Lower leg skin (tissue), 4 donors: ENCODE results near the gene FYCO1. TPM values are rescaled to one million over a fixed set of nuclear protein-coding genes. Genes with fewer than 3 reads are reported as not detected.

ENCODE experiments used
- DNase-seq, 2 donors: peaks; one replicate each; pipeline ENCODE4 v3.0.0-alpha.2; 2019; ENCODE audit warnings: low spot score in 2 of 2
- H3K4me3 ChIP-seq: fragments of 200-600 bp; sonication (generic); 2 replicates; pipeline ENCODE4 v1.5.1; 2017; ENCODE audit warnings: mild to moderate bottlenecking, low read depth; ENCODE audit not compliant: poor library complexity, severe bottlenecking
- POLR2A ChIP-seq, 2 donors: fragments of 450-650 bp; IDR thresholded peaks; one replicate each; pipeline ENCODE4 v1.6.1; 2016 to 2017; ENCODE audit warnings: antibody characterized with exemption in 2 of 2, mild to moderate bottlenecking in 1 of 2, moderate library complexity in 1 of 2
- WGBS, 2 donors: methylation state at CpG; one replicate each; pipeline ENCODE4 v1.1.5; 2018; 5-methylcytosine and 5-hydroxymethylcytosine counted together
- intact Hi-C: fragments of 100-400 bp; cut with DNase I; formaldehyde crosslinking; loops from one replicate; pipeline ENCODE4 v1.15.0; 2023; ENCODE audit warnings: low total_unique reads
- total RNA-seq, 4 donors: library from RNA; depleted of rRNA; stranded (reverse); fragments of >200 nt; gene quantifications; one replicate each; pipeline ENCODE4 v1.1.0, GENCODE V29; 2016
- TF ChIP-seq, protein P1 (sequence below), 3 donors: fragments of 450-650 bp; IDR thresholded peaks; one replicate each; pipeline ENCODE4 v1.5.1; 2016; ENCODE audit warnings: antibody characterized with exemption in 3 of 3, mild to moderate bottlenecking in 3 of 3, moderate library complexity in 2 of 3

FYCO1 gene
- total RNA-seq, 4 donors from 2014 or later, result 35.0 to 57.0 (median 51.3) TPM

DNA sequence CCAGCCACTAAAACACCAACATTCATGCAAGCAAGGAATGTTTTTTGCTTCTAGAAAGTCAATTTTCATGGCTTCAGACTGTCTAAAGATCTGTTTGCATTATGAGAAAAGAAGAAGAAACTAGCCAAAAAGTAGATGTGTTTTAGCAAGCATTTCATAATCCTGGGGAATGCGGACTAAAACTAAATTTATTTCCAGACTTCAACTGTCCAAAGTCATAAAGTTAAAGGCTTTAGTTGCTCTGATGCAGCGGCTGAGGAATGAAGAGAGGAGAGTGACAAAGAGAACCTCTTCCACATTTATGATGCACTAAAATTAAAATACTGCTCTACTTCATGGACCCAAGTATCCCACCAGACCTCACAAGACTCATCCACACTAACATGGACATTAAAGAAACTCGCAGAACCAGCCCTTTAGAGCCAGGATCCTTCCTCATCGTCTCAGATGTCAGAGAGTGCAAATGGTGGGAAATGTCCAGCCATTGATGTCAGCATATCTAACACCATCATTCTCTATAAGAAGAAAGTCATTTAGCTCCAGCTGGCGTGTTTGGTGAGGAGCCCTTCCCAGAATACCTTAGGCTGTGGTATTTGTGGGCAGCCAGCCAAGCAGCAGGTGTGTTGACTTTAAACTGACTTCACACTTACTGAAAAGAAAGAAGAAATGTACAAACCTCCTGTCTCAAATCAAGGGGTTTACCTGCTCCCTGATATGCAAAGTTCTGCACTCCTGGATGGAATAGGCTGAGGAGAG lies 17.4 kb downstream of the FYCO1 start:
- DNase-seq, result no peak
- H3K4me3 ChIP-seq, result no peak overlapping the region
- WGBS, 2 donors, result 71 to 83% methylated on average over 5 of the region's 5 CpGs
- intact Hi-C loops, result no loop called here
- TF ChIP-seq, protein P1, sequence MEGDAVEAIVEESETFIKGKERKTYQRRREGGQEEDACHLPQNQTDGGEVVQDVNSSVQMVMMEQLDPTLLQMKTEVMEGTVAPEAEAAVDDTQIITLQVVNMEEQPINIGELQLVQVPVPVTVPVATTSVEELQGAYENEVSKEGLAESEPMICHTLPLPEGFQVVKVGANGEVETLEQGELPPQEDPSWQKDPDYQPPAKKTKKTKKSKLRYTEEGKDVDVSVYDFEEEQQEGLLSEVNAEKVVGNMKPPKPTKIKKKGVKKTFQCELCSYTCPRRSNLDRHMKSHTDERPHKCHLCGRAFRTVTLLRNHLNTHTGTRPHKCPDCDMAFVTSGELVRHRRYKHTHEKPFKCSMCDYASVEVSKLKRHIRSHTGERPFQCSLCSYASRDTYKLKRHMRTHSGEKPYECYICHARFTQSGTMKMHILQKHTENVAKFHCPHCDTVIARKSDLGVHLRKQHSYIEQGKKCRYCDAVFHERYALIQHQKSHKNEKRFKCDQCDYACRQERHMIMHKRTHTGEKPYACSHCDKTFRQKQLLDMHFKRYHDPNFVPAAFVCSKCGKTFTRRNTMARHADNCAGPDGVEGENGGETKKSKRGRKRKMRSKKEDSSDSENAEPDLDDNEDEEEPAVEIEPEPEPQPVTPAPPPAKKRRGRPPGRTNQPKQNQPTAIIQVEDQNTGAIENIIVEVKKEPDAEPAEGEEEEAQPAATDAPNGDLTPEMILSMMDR (IDR thresholded peaks at IDR 0.05), result no peak

DNA sequence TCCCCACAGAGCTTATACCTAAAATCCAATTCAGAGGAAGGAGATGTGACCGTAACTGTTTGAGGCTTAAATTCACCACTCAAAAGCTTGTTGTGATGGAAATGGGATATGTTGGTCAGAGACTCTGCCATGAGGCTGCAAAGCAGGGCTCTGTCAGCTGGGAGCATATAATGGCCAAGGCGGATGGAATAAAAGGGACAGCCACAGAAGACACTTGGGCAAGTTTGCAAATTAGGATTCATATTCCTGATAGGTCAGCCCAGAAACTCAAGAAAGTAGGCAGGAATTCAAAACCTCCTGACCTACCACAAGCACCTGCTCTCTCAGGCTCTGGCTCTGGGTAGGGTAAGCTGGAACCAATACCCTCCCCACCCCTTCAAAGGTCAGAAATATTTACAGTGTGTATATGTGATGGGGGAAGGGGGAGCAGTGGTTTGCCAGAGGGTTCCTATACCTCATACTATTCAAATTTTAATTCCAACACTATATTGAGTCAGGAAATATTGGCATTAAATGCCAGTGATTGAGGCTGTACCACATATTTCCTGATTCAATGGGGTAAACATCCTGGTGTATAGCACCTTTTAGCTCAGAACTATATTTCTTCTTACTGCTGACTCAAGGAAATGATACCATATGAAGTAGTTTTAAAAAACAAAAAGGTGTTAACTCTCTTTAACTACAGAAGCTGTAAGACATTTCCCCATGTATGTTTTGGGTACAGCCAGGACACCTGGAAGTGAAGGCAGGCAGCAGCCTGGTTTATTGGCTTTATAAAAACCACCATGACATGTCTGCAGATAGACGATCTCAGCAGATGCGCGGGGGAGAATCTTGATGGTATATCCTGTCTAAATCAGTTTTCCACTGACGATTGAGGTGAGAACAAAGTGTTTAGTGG lies 19.2 kb downstream of the FYCO1 start:
- WGBS, 2 donors, result 83 to 86% methylated on average over 6 of the region's 6 CpGs
- TF ChIP-seq POLR2A (IDR thresholded peaks at IDR 0.05), result no peak
- TF ChIP-seq, protein P1 (IDR thresholded peaks at IDR 0.05), result no peak
- H3K4me3 ChIP-seq, result no peak overlapping the region
- no peak for DNase-seq
- intact Hi-C loops, result no loop called here

DNA sequence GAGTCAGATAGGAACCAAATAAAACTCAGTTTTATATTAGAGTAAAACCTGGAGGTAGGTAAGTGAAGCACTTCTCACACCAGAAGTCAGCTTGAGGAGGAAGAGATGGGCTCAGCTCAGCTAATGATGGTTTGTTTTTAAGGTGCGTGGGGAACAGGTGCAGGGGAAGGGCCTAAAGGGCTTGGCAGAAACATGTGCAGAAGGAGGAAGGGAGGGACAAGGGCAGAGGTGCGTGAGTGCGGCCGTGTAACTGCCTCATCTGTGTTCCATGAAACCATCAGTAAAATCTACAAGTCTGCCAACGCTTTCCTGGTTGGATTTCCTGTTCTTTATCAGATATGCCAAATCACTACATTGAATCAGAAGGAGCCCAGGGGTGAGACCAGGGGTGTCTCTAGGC lies 19.9 kb downstream of the FYCO1 start:
- 48 to 64% methylated on average over 5 of the region's 5 CpGs for WGBS, 2 donors
- DNase-seq, result no peak
- TF ChIP-seq, protein P1 (IDR thresholded peaks at IDR 0.05), result no peak
- no peak for TF ChIP-seq POLR2A (IDR thresholded peaks at IDR 0.05)
- H3K4me3 ChIP-seq, result no peak overlapping the region
- intact Hi-C loops, result no loop called here

DNA sequence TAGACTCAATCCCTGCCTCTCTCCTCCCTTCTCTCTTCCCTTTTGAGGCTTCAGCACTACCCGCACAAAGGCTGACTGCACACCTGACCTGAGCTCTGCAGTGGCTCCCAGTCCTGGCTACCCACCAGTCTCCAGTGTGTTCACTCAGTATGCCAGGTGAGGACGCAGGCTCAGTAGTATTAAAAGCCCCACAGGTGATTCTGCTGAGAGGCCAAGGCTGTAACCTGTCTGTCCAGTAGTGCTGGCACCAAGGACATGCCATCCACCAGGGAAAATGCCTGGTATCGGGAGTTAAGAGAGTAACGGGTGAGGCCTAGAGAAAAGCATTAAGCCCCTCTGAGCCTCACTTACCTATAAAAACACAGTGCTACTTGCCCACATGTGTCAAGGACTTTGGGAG lies 20.9 kb downstream of the FYCO1 start:
- intact Hi-C loops, result no loop called here
- DNase-seq, result no peak
- WGBS, 2 donors, result 65 to 73% methylated on average over 4 of the region's 4 CpGs
- H3K4me3 ChIP-seq, result no peak overlapping the region
- TF ChIP-seq, protein P1 (IDR thresholded peaks at IDR 0.05), result no peak

DNA sequence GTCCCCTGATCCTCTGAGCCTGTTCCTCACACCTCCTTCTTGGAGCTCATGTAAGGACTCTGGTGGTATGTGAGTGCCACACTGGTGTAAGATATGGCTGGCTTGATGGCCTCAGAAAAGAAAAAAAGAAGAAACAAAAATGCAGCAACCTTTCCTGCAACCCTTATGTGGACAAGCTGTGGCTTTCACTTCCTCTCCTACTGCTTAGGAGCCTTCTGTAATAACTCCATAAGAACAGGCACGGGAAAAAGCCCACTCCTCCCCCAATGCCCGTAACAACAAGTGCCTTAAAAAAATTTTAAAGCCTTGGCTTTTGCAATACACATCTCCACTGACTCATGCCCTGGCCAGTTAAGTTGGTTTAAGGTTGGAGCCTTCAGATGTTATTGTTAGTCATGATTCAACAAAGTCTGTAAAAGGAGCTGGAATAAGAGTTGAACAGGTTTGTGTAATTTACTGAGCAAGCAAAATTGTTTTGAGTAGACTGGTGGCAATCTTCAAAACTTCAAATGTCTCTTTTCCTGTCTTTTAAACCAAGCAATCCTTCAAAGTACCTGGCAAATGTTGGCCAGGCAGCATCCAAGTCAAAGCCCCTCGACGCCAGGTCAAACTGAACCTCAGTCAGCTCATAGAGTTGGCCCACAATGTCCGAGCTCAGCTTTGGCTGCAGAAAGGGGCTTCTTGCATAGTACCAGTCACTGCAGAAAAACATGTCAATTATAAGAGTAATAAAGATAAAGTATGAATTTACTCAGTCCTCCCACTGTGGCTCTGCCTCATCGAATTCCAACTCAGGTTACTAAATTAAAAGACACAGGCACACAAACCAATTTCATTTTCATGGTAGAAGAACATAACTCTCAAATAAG lies 22.9 kb downstream of the FYCO1 start:
- H3K4me3 ChIP-seq, result no peak overlapping the region
- intact Hi-C loops, result no loop called here
- TF ChIP-seq, protein P1 (IDR thresholded peaks at IDR 0.05), result no peak
- no peak for TF ChIP-seq POLR2A (IDR thresholded peaks at IDR 0.05)
- WGBS, 2 donors, result 79 to 82% methylated on average over 6 of the region's 6 CpGs
- no peak for DNase-seq
